Pancreas (tissue), 10 donors: Measurements from ENCODE around the gene KMT2A. TPM values are rescaled to one million over a fixed set of nuclear protein-coding genes. Genes with fewer than 3 reads are reported as not detected.

Experiments
- ATAC-seq, 4 donors: fragments of 200-7000 bp; cut with Tn5 transposase; one replicate each; pipeline versions ENCODE4 v1.8.0 to v1.9.1; 2020; ENCODE audit warnings: mild to moderate bottlenecking in 4 of 4, moderate library complexity in 4 of 4
- DNase-seq, 6 donors: peaks; one replicate each; pipeline ENCODE4 v3.0.0-alpha.2; 2020
- FAIRE-seq: peaks from 2 replicates; lab custom pipeline; 2012; peaks lifted over from hg19 to GRCh38; lab: Jason Lieb, UNC
- H3K27ac ChIP-seq, 4 donors: fragments of 200-600 bp; sonication (generic); 1 replicate in 3 of 4; 2 replicates in 1 of 4; pipeline versions ENCODE4 v1.5.0 to v1.8.0; 2020
- H3K27me3 ChIP-seq, 4 donors: fragments of 200-600 bp; one replicate each; pipeline ENCODE4 v1.8.0; 2021
- H3K36me3 ChIP-seq, 3 donors: fragments of 200-600 bp; sonication (generic) in 1 of 3; one replicate each; pipeline versions ENCODE4 v1.5.0 to v1.8.0; 2020 to 2021
- H3K4me1 ChIP-seq, 3 donors: fragments of 200-600 bp; one replicate each; pipeline ENCODE4 v1.8.0; 2021
- H3K4me3 ChIP-seq, 4 donors: fragments of 200-600 bp; sonication (generic) in 2 of 4; one replicate each; pipeline versions ENCODE4 v1.5.0 to v1.8.0; 2020 to 2021
- H3K9me3 ChIP-seq, 4 donors: fragments of 200-600 bp; one replicate each; pipeline ENCODE4 v1.8.0; 2021
- CTCF ChIP-seq, 4 donors: fragments of 200-600 bp; sonication (generic) in 3 of 4; IDR thresholded peaks; one replicate each; pipeline versions ENCODE4 v1.5.0 to v1.8.0; 2021; ENCODE audit warnings: antibody characterized with exemption in 4 of 4
- WGBS, 2 donors: extraction: QIAGEN DNeasy Blood & Tissue Kit; methylation state at CpG; one replicate each; pipeline ENCODE4 v1.1.7; 2013; 5-methylcytosine and 5-hydroxymethylcytosine counted together
- intact Hi-C, 3 donors: fragments of 100-400 bp; cut with DNase I; formaldehyde crosslinking; loops; one replicate each; pipeline versions ENCODE4 v1.11.1 to v1.14.2; 2022
- polyA plus RNA-seq, 2 donors: library from polyadenylated mRNA; stranded (reverse); fragments of 200-250 nt; gene quantifications; one replicate each; pipeline ENCODE4 v1.2.3, GENCODE V29; 2013
- total RNA-seq, 6 donors: library from RNA; stranded (reverse); fragmentation: NEBNext Ultra II Directional in 4 of 6; extraction: Animal tissue kit (Norgen Biotek cat#: 25700) in 4 of 6; gene quantifications; one replicate each; pipeline versions ENCODE4 v1.2.1 to v1.2.4, GENCODE V29; 2021 to 2023
- donor health status: healthy with polysubstance abuse.
- donor health status: DM: no; HTN: no; CAD: no; lungs with moderate emphysema.
- donor health status: DM: no; HTN: no; CAD: no.
- donor health status: control.
- donor health status: control.
- donor health status: Bipolar disorder and iron deficiency.
- donor health status: DM: yes; HTN: yes; CAD: no.
- donor health status: DM: no; HTN: no; CAD: no.
- donor health status: DM: no; HTN: no; CAD: no.
- donor health status: DM: yes; HTN: yes; CAD: no.

KMT2A gene
- total and polyA plus RNA-seq, 8 donors, result 13.9 to 46.3 (median 32.4) TPM

GRCh38 chr11:118434123-118434552 is 2.2 kb upstream of the KMT2A start:
- DNase-seq, result no peak
- Histone ChIP-seq H3K27ac (no peak overlapping the region), H3K36me3 (no peaks in the 10 kb centered on the region), H3K27me3 (no peaks in the 10 kb centered on the region), H3K4me1 (peaks cover under 1 to 12% (median 4%) of the 10 kb centered on the region in 3 donors), H3K9me3 (no peaks in the 10 kb centered on the region), H3K4me3 (peak overlapping the region; percentile 40 to 99 (median 77))
- FAIRE-seq, result no peak
- no peak for ATAC-seq
- intact Hi-C loops, result no loop called here
- 3 to 4% methylated on average over 9 of the region's 9 CpGs for WGBS, 2 donors
- TF ChIP-seq CTCF (IDR thresholded peaks at IDR 0.05), result no peak

GRCh38 chr11:118434553-118435289 is 1.6 kb upstream of the KMT2A start:
- Histone ChIP-seq H3K9me3 (no peaks in the 10 kb centered on the region), H3K27ac (peak overlapping the region in 3 of 4 donors; percentile 83 to 89 (median 88)), H3K27me3 (no peaks in the 10 kb centered on the region), H3K4me3 (peak overlapping the region; percentile 40 to 99 (median 77)), H3K36me3 (no peaks in the 10 kb centered on the region), H3K4me1 (peaks cover 6 to 13% (median 10%) of the 10 kb centered on the region in 3 donors)
- FAIRE-seq, result no peak
- intact Hi-C loops, result no loop called here
- 0 to 1% methylated on average over 39 of the region's 39 CpGs for WGBS, 2 donors
- TF ChIP-seq CTCF (IDR thresholded peaks at IDR 0.05), result no peak
- DNase-seq, result peak; percentile 31 to 67 (median 38)
- ATAC-seq, result peak; percentile 0 to 9 (median 2)

- intact Hi-C loops, result no loop called here
Measured at GRCh38 chr11:118435290-118435892, 901 bp upstream of the KMT2A start.

GRCh38 chr11:118436639-118437207 is 431 bp downstream of the KMT2A start:
- H3K9me3 ChIP-seq, result no peaks in the 10 kb centered on the region
- DNase-seq (peak in 5 of 6 donors; percentile 30 to 82 (median 52)), ATAC-seq (peak in 1 of 4 donors; percentile 1), FAIRE-seq (no peak)
- no peaks in the 10 kb centered on the region for H3K36me3 ChIP-seq
- peak overlapping the region; percentile 83 to 89 (median 86) for H3K27ac ChIP-seq
- intact Hi-C loops, result no loop called here
- TF ChIP-seq CTCF (IDR thresholded peaks at IDR 0.05), result no peak
- peaks cover 6 to 18% (median 13%) of the 10 kb centered on the region in 3 donors for H3K4me1 ChIP-seq
- no peaks in the 10 kb centered on the region for H3K27me3 ChIP-seq
- H3K4me3 ChIP-seq, result peak overlapping the region; percentile 98 to 100 (median 99)
- 0 to 1% methylated on average over 8 to 55 of the region's 55 CpGs for WGBS, 2 donors

More at GRCh38 chr11:118435290-118435892, 901 bp upstream of the KMT2A start:
- Histone ChIP-seq H3K27me3 (no peaks in the 10 kb centered on the region), H3K9me3 (no peaks in the 10 kb centered on the region), H3K4me1 (peaks cover 6 to 13% (median 10%) of the 10 kb centered on the region in 3 donors), H3K4me3 (peak overlapping the region; percentile 40 to 99 (median 77)), H3K36me3 (no peaks in the 10 kb centered on the region), H3K27ac (peak overlapping the region; percentile 83 to 89 (median 86))
- ATAC-seq (peak; percentile 12 to 34 (median 28)), DNase-seq (peak; percentile 48 to 73 (median 59)), FAIRE-seq (no peak)
- no peak for TF ChIP-seq CTCF (IDR thresholded peaks at IDR 0.05)
- WGBS, 2 donors, result 0 to 1% methylated on average over 34 of the region's 34 CpGs
